ENCODE data around the gene BST1. TPM values are rescaled to one million over a fixed set of nuclear protein-coding genes. Genes with fewer than 3 reads are reported as not detected.

BST1 gene
- total and polyA plus RNA-seq, 10 of the 15 experiments (the other 5 are each of a cell fraction or from before 2014, with no cell fraction given), result 0.04 to 0.42 (median 0.11) TPM; not detected in 1

DNA sequence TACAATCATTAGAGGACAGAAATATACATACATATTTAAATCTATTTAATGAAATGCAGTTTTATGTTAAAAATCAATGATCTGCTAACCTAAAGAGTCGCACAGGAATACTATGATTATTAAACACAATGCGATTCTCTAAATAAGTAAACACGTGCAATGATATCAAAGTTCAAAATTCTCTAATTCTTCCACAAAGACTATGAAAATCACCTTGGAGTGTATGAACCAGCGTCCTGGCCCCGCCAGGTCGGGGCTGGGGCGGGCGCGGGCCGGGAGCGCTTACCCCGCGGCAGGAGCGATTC is 21.8 kb upstream of the BST1 start:
- ChIA-PET RAD21 (ENCODE audit: unreplicated experiment) (interaction anchor here (1.0 to 2.0 kb wide), 3 partner anchors 27 to 99 kb away, joined by 4 to 8 read pairs (median 6); no protein-coding TSS in a partner anchor), CTCF (interaction anchor here (0.7 to 3.6 kb wide), 3 partner anchors 21 to 245 kb away, joined by 3 to 23 read pairs (median 3); no protein-coding TSS in a partner anchor), SMC1A (ENCODE audit: uncharacterized antibody, unreplicated experiment) (interaction anchor here (1.1 to 3.6 kb wide), 7 partner anchors 24 to 203 kb away, joined by 3 to 34 read pairs (median 4); partner anchors contain the start of gene FBXL5), POLR2A (interaction anchor here (0.9 to 2.5 kb wide), 3 partner anchors 29 to 83 kb away, joined by 3 to 11 read pairs (median 3); no protein-coding TSS in a partner anchor)
- Histone ChIP-seq H3K4me3 (peak overlapping the region; percentile 75), H3K9me3 (replicated peaks; ENCODE audit: control insufficient read depth, insufficient read depth, low read length) (no peaks in the 10 kb centered on the region), H3K79me2 (ENCODE audit: control insufficient read depth, insufficient read depth, low read length) (peaks cover 78% of the 10 kb centered on the region), H3K9ac (ENCODE audit: control insufficient read depth, insufficient read depth, low read length) (peak overlapping the region; percentile 99), H4K20me1 (ENCODE audit: control insufficient read depth, insufficient read depth) (no peaks in the 10 kb centered on the region), H2AFZ (ENCODE audit: control insufficient read depth, low read depth, low read length) (peak overlapping the region; percentile 96), H3K36me3 (ENCODE audit: control insufficient read depth in 2 of 2, insufficient read depth in 2 of 2, low read length in 1 of 2) (no peaks in the 10 kb centered on the region), H3K27me3 (replicated peaks in 1 of 2; ENCODE audit: control insufficient read depth in 2 of 2, insufficient read depth in 2 of 2, low read length in 1 of 2) (no peaks in the 10 kb centered on the region), H3K4me2 (ENCODE audit: control insufficient read depth, insufficient read depth) (peak overlapping the region; percentile 46; the same call in 1 of the 2 replicates), H3K27ac (ENCODE audit: control insufficient read depth, insufficient read depth) (peak overlapping the region; percentile 94), H3K4me1 (ENCODE audit: control insufficient read depth, insufficient read depth, low read length) (peaks cover 9% of the 10 kb centered on the region; the same call in 1 of the 2 replicates)
- TSS peak; percentile 74 for BruUV-seq (replicated peaks)
- ATAC-seq, result no peak
- no peak for FAIRE-seq
- intact Hi-C loops (cut with micrococcal nuclease; ENCODE audit: unreplicated experiment), result loop anchor here (1.0 to 2.0 kb wide), 2 partner anchors 26 to 98 kb away; partner anchors contain the start of genes CD38 and FBXL5
- DNase-seq (ENCODE audit: low read depth, low spot score), result no peak
- in situ Hi-C loops (cut with MboI), result no loop called here
- WGBS (ENCODE audit: insufficient coverage, insufficient replicate concordance, low lambda C conversion rate, missing lambda C conversion rate), result 1% methylated on average over 14 of the region's 14 CpGs
- no peak for TF ChIP-seq JUNB (IDR thresholded peaks at IDR 0.05)
- TF ChIP-seq YY1 (IDR thresholded peaks at IDR 0.05; ENCODE audit: low read depth, low read length), result no peak
- TF ChIP-seq NR2F1 (conservative IDR thresholded peaks at IDR 0.05), result no peak
- TF ChIP-seq GATAD2B (conservative IDR thresholded peaks at IDR 0.05; ENCODE audit: low read depth), result no peak
- no peak for TF ChIP-seq ZBTB40 (IDR thresholded peaks at IDR 0.05; ENCODE audit: borderline replicate concordance)
- no peak for TF ChIP-seq CTCF (IDR thresholded peaks at IDR 0.05 in 2 of 3, conservative IDR thresholded peaks at IDR 0.05 in 1 of 3; ENCODE audit: control insufficient read depth in 2 of 3, extremely low read depth in 1 of 3, insufficient read depth in 1 of 3, low read depth in 3 of 3, low read length in 3 of 3)
- TF ChIP-seq, protein P1, sequence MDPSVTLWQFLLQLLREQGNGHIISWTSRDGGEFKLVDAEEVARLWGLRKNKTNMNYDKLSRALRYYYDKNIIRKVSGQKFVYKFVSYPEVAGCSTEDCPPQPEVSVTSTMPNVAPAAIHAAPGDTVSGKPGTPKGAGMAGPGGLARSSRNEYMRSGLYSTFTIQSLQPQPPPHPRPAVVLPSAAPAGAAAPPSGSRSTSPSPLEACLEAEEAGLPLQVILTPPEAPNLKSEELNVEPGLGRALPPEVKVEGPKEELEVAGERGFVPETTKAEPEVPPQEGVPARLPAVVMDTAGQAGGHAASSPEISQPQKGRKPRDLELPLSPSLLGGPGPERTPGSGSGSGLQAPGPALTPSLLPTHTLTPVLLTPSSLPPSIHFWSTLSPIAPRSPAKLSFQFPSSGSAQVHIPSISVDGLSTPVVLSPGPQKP (IDR thresholded peaks at IDR 0.05; ENCODE audit: low read depth, low read length), result no peak
- TF ChIP-seq TARDBP (IDR thresholded peaks at IDR 0.05; ENCODE audit: borderline replicate concordance), result no peak
- TF ChIP-seq HDGF (IDR thresholded peaks at IDR 0.05), result no peak
- TF ChIP-seq MEF2A (IDR thresholded peaks at IDR 0.05; ENCODE audit: insufficient read depth, low read depth, low read length), result no peak
- TF ChIP-seq ZNF622 (IDR thresholded peaks at IDR 0.05), result no peak
- no peak for TF ChIP-seq FOS (IDR thresholded peaks at IDR 0.05; ENCODE audit: borderline replicate concordance, extremely low read depth, insufficient read length)
- TF ChIP-seq NFXL1 (IDR thresholded peaks at IDR 0.05; ENCODE audit: borderline replicate concordance), result no peak
- no peak for TF ChIP-seq TCF12 (IDR thresholded peaks at IDR 0.05; ENCODE audit: low read depth, low read length)
- TF ChIP-seq, protein P2, sequence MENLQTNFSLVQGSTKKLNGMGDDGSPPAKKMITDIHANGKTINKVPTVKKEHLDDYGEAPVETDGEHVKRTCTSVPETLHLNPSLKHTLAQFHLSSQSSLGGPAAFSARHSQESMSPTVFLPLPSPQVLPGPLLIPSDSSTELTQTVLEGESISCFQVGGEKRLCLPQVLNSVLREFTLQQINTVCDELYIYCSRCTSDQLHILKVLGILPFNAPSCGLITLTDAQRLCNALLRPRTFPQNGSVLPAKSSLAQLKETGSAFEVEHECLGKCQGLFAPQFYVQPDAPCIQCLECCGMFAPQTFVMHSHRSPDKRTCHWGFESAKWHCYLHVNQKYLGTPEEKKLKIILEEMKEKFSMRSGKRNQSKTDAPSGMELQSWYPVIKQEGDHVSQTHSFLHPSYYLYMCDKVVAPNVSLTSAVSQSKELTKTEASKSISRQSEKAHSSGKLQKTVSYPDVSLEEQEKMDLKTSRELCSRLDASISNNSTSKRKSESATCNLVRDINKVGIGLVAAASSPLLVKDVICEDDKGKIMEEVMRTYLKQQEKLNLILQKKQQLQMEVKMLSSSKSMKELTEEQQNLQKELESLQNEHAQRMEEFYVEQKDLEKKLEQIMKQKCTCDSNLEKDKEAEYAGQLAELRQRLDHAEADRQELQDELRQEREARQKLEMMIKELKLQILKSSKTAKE (IDR thresholded peaks at IDR 0.05; ENCODE audit: low read depth, poor library complexity, severe bottlenecking), result no peak
- TF ChIP-seq STAT1 (conservative IDR thresholded peaks at IDR 0.05), result no peak
